Vagina (tissue), 2 donors: Measurements from ENCODE around the gene R3HDM2.

ENCODE experiments used
- CTCF ChIP-seq, 3 experiments: fragments of 450-650 bp in 2 of 3; fragments of 200-600 bp in 1 of 3; sonication (generic) in 1 of 3; IDR thresholded peaks; one replicate each; pipeline ENCODE4 v1.5.1; 2017 to 2019; ENCODE audit warnings: antibody characterized with exemption in 3 of 3, mild to moderate bottlenecking in 2 of 3, moderate library complexity in 2 of 3
- POLR2A ChIP-seq, 2 donors: fragments of 450-650 bp; IDR thresholded peaks; one replicate each; pipeline ENCODE4 v1.6.1; 2017; ENCODE audit warnings: antibody characterized with exemption in 2 of 2, mild to moderate bottlenecking in 2 of 2, moderate library complexity in 2 of 2

- TF ChIP-seq CTCF (IDR thresholded peaks at IDR 0.05) (no peak), POLR2A (IDR thresholded peaks at IDR 0.05) (no peak)
These were observed 198.6 kb downstream of the R3HDM2 start for GRCh38 chr12:57232156-57232756.
